Measurements from ENCODE around the gene MCC.

Gene MCC

DNA sequence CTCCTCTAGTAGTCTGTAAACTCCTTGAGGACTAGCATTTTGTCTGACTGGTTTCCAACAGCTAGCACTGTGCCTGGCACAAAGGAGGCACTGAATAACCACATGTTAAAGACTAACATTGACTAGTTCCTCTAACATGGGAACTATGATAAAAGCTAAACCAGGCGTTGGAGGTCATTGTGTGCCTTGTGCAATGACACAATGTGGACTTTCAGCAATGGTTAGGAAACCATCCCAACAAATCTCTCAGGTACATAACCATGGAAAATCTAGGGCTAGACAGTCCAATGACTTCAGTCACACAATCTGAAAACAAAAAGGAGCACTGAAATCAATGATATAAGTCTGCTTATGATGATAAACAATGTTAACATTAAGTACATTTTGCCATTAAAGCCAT, 311.0 kb downstream of the MCC start:
- no peak for DNase-seq (ENCODE audit: low read depth)
- no peak overlapping the region for H3K4me3 ChIP-seq (ENCODE audit: low read depth, low read length)
- TF ChIP-seq, protein P1, sequence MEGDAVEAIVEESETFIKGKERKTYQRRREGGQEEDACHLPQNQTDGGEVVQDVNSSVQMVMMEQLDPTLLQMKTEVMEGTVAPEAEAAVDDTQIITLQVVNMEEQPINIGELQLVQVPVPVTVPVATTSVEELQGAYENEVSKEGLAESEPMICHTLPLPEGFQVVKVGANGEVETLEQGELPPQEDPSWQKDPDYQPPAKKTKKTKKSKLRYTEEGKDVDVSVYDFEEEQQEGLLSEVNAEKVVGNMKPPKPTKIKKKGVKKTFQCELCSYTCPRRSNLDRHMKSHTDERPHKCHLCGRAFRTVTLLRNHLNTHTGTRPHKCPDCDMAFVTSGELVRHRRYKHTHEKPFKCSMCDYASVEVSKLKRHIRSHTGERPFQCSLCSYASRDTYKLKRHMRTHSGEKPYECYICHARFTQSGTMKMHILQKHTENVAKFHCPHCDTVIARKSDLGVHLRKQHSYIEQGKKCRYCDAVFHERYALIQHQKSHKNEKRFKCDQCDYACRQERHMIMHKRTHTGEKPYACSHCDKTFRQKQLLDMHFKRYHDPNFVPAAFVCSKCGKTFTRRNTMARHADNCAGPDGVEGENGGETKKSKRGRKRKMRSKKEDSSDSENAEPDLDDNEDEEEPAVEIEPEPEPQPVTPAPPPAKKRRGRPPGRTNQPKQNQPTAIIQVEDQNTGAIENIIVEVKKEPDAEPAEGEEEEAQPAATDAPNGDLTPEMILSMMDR (IDR thresholded peaks at IDR 0.05; ENCODE audit: low read depth, low read length, missing control alignments) = no peak

DNA sequence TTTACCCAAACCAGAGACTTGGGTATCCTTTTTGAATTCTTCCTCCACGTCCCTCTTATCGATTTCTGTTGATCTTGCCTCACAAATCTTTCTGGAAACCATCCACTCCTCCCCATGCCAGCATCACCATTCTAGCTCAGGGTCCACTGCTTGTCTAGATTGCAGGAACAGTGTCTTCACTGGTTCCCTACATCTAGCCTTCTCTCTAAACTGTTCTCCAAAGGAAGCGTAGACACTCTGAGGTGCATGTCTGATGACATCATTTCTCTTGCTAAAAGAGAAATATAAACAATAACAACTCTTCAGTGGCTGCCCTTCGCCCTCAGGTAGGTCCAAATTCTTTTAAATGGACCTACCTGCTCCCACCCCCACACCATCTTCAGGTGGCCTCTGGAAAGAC, 311.5 kb downstream of the MCC start:
- TF ChIP-seq, protein P1 (IDR thresholded peaks at IDR 0.05; ENCODE audit: low read depth, low read length, missing control alignments) = no peak
- no peak for DNase-seq (ENCODE audit: low read depth)
- no peak overlapping the region for H3K4me3 ChIP-seq (ENCODE audit: low read depth, low read length)

DNA sequence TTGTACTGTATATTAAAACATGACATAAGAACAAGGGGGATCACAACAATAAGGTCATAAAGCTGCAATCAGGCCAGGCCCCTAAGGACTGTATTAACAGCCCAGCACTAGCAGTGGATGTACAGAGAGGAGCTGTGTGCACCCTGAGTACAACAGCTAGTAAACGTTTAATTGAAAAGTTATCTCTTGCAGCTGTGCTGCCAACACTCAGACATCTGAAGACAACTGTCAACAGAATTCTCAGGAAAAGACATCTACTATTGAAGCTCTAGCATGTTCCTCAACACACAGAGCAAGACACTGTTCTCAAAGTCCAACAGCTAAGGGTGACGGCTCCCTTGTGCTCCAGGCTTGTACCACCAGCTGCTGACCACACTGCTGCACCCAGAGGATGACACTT, 312.1 kb downstream of the MCC start:
- DNase-seq (ENCODE audit: low read depth) = no peak
- TF ChIP-seq, protein P1 (IDR thresholded peaks at IDR 0.05; ENCODE audit: low read depth, low read length, missing control alignments) = no peak
- H3K4me3 ChIP-seq (ENCODE audit: low read depth, low read length) = no peak overlapping the region

DNA sequence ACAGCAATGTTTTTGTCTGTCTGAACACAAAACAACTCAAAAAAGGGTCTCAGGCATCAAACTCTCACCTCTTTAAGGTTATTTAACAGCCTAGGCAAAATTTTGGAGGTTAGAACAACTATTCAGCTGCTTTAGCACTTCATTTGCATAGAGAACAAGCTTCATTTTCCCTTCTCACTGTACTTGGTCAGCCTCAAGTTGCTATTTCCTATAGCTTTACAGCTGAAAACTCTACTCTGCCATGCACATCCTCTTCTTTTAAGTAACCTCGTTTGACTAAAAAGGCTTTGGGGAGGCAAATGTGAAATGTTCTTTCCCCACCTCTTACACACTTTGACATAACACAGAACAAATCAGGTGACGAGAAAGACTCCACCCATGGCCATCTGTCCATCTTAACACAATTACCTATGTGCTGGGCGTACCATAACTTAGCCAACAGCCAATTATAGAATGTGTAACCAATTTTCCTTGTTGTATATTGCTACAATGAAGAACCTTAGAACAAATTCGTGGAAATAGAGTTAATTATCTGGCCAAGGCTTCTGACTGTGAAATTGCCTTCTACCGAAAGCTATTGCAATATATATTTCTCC, 315.9 kb downstream of the MCC start:
- H3K4me3 ChIP-seq (ENCODE audit: low read depth, low read length) = no peak overlapping the region
- TF ChIP-seq, protein P1 (IDR thresholded peaks at IDR 0.05; ENCODE audit: low read depth, low read length, missing control alignments) = no peak
- no peak for DNase-seq (ENCODE audit: low read depth)

DNA sequence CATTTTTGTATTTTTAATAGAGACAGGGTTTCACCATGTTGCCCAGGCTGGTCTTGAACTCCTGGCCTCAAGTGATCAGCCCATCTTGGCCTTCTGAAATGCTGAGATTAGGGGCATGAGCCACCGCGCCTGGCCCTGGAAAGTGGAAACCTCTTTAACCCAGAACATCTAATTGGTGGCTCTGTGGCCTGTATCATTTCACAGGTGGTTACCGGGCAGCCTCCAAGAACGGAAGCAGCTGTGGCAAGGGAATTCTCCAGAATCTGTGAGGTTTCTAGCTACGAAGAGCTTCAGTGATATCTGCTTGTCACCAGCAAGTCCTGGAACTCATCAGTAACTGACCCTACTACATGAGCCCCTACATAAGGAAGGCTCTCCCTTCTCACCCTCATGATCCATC, 316.7 kb downstream of the MCC start:
- TF ChIP-seq, protein P1 (IDR thresholded peaks at IDR 0.05; ENCODE audit: low read depth, low read length, missing control alignments) = no peak
- H3K4me3 ChIP-seq (ENCODE audit: low read depth, low read length) = no peak overlapping the region
- no peak for DNase-seq (ENCODE audit: low read depth)

DNA sequence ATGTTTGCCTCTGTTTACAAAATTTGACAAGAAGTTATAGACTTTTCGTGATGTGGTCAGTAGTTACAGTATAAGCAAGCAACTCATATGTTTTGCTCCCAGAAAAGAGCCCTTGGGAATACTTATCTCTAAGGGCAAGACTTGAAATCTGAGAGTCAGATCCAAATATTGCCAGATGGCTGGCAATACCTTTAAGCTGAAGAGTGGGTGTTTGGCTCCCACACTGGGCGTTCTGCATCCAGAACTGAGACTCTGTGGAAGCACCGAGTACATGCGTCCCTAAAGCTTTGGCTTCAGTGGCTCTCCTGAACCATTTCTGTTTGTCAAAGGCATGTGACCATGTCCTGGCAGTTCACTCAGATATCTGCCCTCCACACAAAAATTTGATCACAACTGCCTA, 317.5 kb downstream of the MCC start:
- TF ChIP-seq, protein P1 (IDR thresholded peaks at IDR 0.05; ENCODE audit: low read depth, low read length, missing control alignments) = no peak

DNA sequence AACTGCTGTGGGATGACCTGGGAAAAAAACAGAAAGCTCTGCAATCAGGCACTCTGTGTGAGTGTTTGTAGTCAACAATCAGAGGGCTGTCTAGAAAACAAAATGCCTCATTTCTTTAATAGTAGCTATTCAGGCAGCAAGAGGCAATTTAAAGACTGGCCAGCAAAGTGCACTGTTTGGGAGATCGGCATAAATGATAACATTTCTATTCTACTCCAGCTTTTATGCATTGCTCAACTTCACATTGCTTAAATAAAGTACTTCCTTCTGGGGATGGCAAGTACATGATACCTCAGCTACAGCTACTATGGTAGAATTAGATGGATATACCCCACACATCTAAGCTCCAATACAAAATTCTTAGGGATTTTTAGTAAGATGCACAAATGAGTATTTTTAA, 318.5 kb downstream of the MCC start:
- TF ChIP-seq, protein P1 (IDR thresholded peaks at IDR 0.05; ENCODE audit: low read depth, low read length, missing control alignments) = no peak
- no peak overlapping the region for H3K4me3 ChIP-seq (ENCODE audit: low read depth, low read length)
- DNase-seq (ENCODE audit: low read depth) = no peak

More for the DNA sequence above, 317.5 kb downstream of the MCC start:
- no peak for DNase-seq (ENCODE audit: low read depth)
- no peak overlapping the region for H3K4me3 ChIP-seq (ENCODE audit: low read depth, low read length)
